PC-3 (cell line): ENCODE measurements around the gene LCE2A.

Source experiments
- EZH2 ChIP-seq: fragments of 300-600 bp; sonication (generic); IDR thresholded peaks from one replicate; pipeline ENCODE4 v1.6.1; 2017; ENCODE audit warnings: antibody characterized with exemption, mild to moderate bottlenecking, low read length; ENCODE audit not compliant: unreplicated experiment
- EZH2phosphoT487 ChIP-seq: fragments of 300-600 bp; sonication (generic); IDR thresholded peaks from 2 replicates; pipeline ENCODE4 v1.6.1; 2018; ENCODE audit warnings: mild to moderate bottlenecking, antibody characterized with exemption, low read length, borderline replicate concordance
- TF ChIP-seq, protein P1 (sequence below): fragments of 300-600 bp; sonication (generic); conservative IDR thresholded peaks from 2 replicates; pipeline ENCODE4 v1.5.1; 2017; ENCODE audit warnings: antibody characterized with exemption, low read depth, mild to moderate bottlenecking, low read length

DNA sequence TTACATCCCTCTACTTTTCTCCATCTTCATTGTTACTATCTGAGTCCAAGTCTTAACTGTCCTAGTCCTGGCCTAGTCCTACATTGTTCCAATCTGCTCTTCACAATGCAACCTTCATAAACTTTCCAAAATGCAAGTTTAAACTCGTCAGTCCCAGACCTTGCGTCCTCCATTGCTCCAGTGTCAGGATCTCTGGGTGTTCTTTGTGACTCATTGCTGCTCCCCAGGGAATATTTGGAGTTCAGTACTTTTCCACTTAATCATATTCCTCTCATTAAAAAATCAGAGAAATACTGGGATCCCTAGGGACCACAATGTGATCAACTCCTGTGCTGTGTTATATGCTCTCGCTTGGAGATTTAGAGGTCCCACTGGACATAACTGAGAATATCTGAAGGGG is 41.7 kb downstream of the LCE2A start:
- TF ChIP-seq EZH2phosphoT487 (no peak), EZH2 (no peak)
- TF ChIP-seq, protein P1, sequence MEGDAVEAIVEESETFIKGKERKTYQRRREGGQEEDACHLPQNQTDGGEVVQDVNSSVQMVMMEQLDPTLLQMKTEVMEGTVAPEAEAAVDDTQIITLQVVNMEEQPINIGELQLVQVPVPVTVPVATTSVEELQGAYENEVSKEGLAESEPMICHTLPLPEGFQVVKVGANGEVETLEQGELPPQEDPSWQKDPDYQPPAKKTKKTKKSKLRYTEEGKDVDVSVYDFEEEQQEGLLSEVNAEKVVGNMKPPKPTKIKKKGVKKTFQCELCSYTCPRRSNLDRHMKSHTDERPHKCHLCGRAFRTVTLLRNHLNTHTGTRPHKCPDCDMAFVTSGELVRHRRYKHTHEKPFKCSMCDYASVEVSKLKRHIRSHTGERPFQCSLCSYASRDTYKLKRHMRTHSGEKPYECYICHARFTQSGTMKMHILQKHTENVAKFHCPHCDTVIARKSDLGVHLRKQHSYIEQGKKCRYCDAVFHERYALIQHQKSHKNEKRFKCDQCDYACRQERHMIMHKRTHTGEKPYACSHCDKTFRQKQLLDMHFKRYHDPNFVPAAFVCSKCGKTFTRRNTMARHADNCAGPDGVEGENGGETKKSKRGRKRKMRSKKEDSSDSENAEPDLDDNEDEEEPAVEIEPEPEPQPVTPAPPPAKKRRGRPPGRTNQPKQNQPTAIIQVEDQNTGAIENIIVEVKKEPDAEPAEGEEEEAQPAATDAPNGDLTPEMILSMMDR, result no peak
